Measurements from ENCODE around the gene IMPG1. TPM values are rescaled to one million over a fixed set of nuclear protein-coding genes. Genes with fewer than 3 reads are reported as not detected.

IMPG1 gene
- total RNA-seq, 6 experiments from 2014 or later = not detected

GRCh38 chr6:76014626-76015530 is 57.6 kb downstream of the IMPG1 start:
- H3K27ac ChIP-seq = no peak overlapping the region
- no peak overlapping the region for H3K4me3 ChIP-seq
- H3K27me3 ChIP-seq = no peaks in the 10 kb centered on the region
- no peaks in the 10 kb centered on the region for H3K4me1 ChIP-seq
- TF ChIP-seq CTCF (IDR thresholded peaks at IDR 0.05) = no peak
- no peak for TF ChIP-seq POLR2A (IDR thresholded peaks at IDR 0.05)
- ATAC-seq (no peak), DNase-seq (no peak)
- intact Hi-C loops (cut with DNase I) = no loop called here
- H3K9me3 ChIP-seq = no peaks in the 10 kb centered on the region
- no peaks in the 10 kb centered on the region for H3K36me3 ChIP-seq
- WGBS (ENCODE audit: insufficient coverage, low coverage, low lambda C conversion rate, missing lambda C conversion rate) = 56% methylated on average over 5 of the region's 6 CpGs

- Histone ChIP-seq H3K27ac (no peak overlapping the region), H3K9me3 (no peaks in the 10 kb centered on the region), H3K27me3 (no peaks in the 10 kb centered on the region), H3K36me3 (no peaks in the 10 kb centered on the region), H3K4me1 (no peaks in the 10 kb centered on the region), H3K4me3 (no peak overlapping the region)
- DNase-seq (no peak), ATAC-seq (no peak)
- intact Hi-C loops (cut with DNase I) = no loop called here
- 53% methylated on average over 2 of the region's 2 CpGs for WGBS (ENCODE audit: insufficient coverage, low coverage, low lambda C conversion rate, missing lambda C conversion rate)
- TF ChIP-seq POLR2A (IDR thresholded peaks at IDR 0.05) = no peak
These were observed 68.3 kb downstream of the IMPG1 start for GRCh38 chr6:76004202-76004601.

GRCh38 chr6:76003686-76004085 is 68.8 kb downstream of the IMPG1 start:
- WGBS (ENCODE audit: insufficient coverage, low coverage, low lambda C conversion rate, missing lambda C conversion rate) = 52% methylated on average over 2 of the region's 2 CpGs

GRCh38 chr6:76003113-76003512 is 69.3 kb downstream of the IMPG1 start:
- no peak overlapping the region for H3K27ac ChIP-seq
- DNase-seq (no peak), ATAC-seq (no peak)
- TF ChIP-seq CTCF (IDR thresholded peaks at IDR 0.05) (no peak), POLR2A (IDR thresholded peaks at IDR 0.05) (no peak)
- 76% methylated on average over 1 of the region's 1 CpG for WGBS (ENCODE audit: insufficient coverage, low coverage, low lambda C conversion rate, missing lambda C conversion rate)
- H3K9me3 ChIP-seq = no peaks in the 10 kb centered on the region
- no peak overlapping the region for H3K4me3 ChIP-seq
- H3K4me1 ChIP-seq = no peaks in the 10 kb centered on the region
- intact Hi-C loops (cut with DNase I) = no loop called here
- no peaks in the 10 kb centered on the region for H3K36me3 ChIP-seq
- no peaks in the 10 kb centered on the region for H3K27me3 ChIP-seq

More at GRCh38 chr6:76003686-76004085, 68.8 kb downstream of the IMPG1 start:
- no peak overlapping the region for H3K27ac ChIP-seq
- DNase-seq (no peak), ATAC-seq (no peak)
- intact Hi-C loops (cut with DNase I) = no loop called here
- no peaks in the 10 kb centered on the region for H3K4me1 ChIP-seq
- no peaks in the 10 kb centered on the region for H3K9me3 ChIP-seq
- no peak overlapping the region for H3K4me3 ChIP-seq
- no peaks in the 10 kb centered on the region for H3K27me3 ChIP-seq
- no peak for TF ChIP-seq CTCF (IDR thresholded peaks at IDR 0.05)
- no peak for TF ChIP-seq POLR2A (IDR thresholded peaks at IDR 0.05)
- H3K36me3 ChIP-seq = no peaks in the 10 kb centered on the region

- 45% methylated on average over 5 of the region's 5 CpGs for WGBS (ENCODE audit: insufficient coverage, low coverage, low lambda C conversion rate, missing lambda C conversion rate)
- DNase-seq (no peak), ATAC-seq (no peak)
- no peaks in the 10 kb centered on the region for H3K36me3 ChIP-seq
- H3K4me1 ChIP-seq = no peaks in the 10 kb centered on the region
- H3K9me3 ChIP-seq = no peaks in the 10 kb centered on the region
- no peak overlapping the region for H3K4me3 ChIP-seq
- intact Hi-C loops (cut with DNase I) = no loop called here
- TF ChIP-seq CTCF (IDR thresholded peaks at IDR 0.05) (no peak), POLR2A (IDR thresholded peaks at IDR 0.05) (no peak)
- no peaks in the 10 kb centered on the region for H3K27me3 ChIP-seq
- no peak overlapping the region for H3K27ac ChIP-seq
These were observed 71.8 kb downstream of the IMPG1 start for GRCh38 chr6:76000629-76001028.
